GM08714 (cell line): ENCODE results near the gene FCN1.

Experiments
- H3K4me3 ChIP-seq: fragments of 200-500 bp; sonication (Bioruptor generic); 2 replicates; pipeline ENCODE4 v1.5.1; 2014; ENCODE audit warnings: mild to moderate bottlenecking, low read length, inconsistent platforms
- ZNF274 ChIP-seq: IDR thresholded peaks from 2 replicates; pipeline ENCODE4 v1.6.1; 2012; ENCODE audit warnings: mild to moderate bottlenecking, low read depth, low read length

FCN1 gene

GRCh38 chr9:134898319-134898718 lies 19.4 kb downstream of the FCN1 start:
- no peak for TF ChIP-seq ZNF274
- no peak overlapping the region for H3K4me3 ChIP-seq

- no peak for TF ChIP-seq ZNF274
- no peak overlapping the region for H3K4me3 ChIP-seq
These were observed 20.0 kb downstream of the FCN1 start for GRCh38 chr9:134897584-134898170.

- no peak for TF ChIP-seq ZNF274
- H3K4me3 ChIP-seq = no peak overlapping the region
These were observed 20.7 kb downstream of the FCN1 start for GRCh38 chr9:134896834-134897583.

GRCh38 chr9:134895908-134896833 lies 21.5 kb downstream of the FCN1 start:
- TF ChIP-seq ZNF274 = no peak
- H3K4me3 ChIP-seq = no peak overlapping the region

- H3K4me3 ChIP-seq = no peak overlapping the region
- TF ChIP-seq ZNF274 = no peak
These were observed 22.2 kb downstream of the FCN1 start for GRCh38 chr9:134895567-134895907.

GRCh38 chr9:134895097-134895496 lies 22.6 kb downstream of the FCN1 start:
- no peak overlapping the region for H3K4me3 ChIP-seq
- TF ChIP-seq ZNF274 = no peak

- H3K4me3 ChIP-seq = no peak overlapping the region
- no peak for TF ChIP-seq ZNF274
These were observed 23.4 kb downstream of the FCN1 start for GRCh38 chr9:134894136-134894860.

- TF ChIP-seq ZNF274 = no peak
- H3K4me3 ChIP-seq = no peak overlapping the region
These were observed 24.8 kb downstream of the FCN1 start for GRCh38 chr9:134892820-134893420.

- TF ChIP-seq ZNF274 = no peak
- H3K4me3 ChIP-seq = no peak overlapping the region
These were observed 25.5 kb downstream of the FCN1 start for GRCh38 chr9:134892221-134892620.

- H3K4me3 ChIP-seq = no peak overlapping the region
- no peak for TF ChIP-seq ZNF274
These were observed 26.0 kb downstream of the FCN1 start for GRCh38 chr9:134891713-134892112.

- TF ChIP-seq ZNF274 = no peak
These were observed 26.7 kb downstream of the FCN1 start for GRCh38 chr9:134891053-134891452.

GRCh38 chr9:134890155-134890495 lies 27.6 kb downstream of the FCN1 start:
- no peak for TF ChIP-seq ZNF274

More at GRCh38 chr9:134891053-134891452, 26.7 kb downstream of the FCN1 start:
- no peak overlapping the region for H3K4me3 ChIP-seq

GRCh38 chr9:134889386-134890154 lies 28.1 kb downstream of the FCN1 start:
- no peak for TF ChIP-seq ZNF274
- H3K4me3 ChIP-seq = no peak overlapping the region

More at GRCh38 chr9:134890155-134890495, 27.6 kb downstream of the FCN1 start:
- no peak overlapping the region for H3K4me3 ChIP-seq

- no peak for TF ChIP-seq ZNF274
- no peak overlapping the region for H3K4me3 ChIP-seq
These were observed 29.0 kb downstream of the FCN1 start for GRCh38 chr9:134888603-134889190.
